Ascending aorta (tissue), 2 donors: ENCODE measurements around the gene CD58. TPM values are rescaled to one million over a fixed set of nuclear protein-coding genes. Genes with fewer than 3 reads are reported as not detected.
A peak's percentile ranks its signal among the peaks of the same experiment; 100 is the strongest.

Source experiments
- DNase-seq, 2 donors: peaks; one replicate each; pipeline ENCODE4 v3.0.0-alpha.2; 2019; ENCODE audit warnings: low spot score in 2 of 2
- H3K27ac ChIP-seq, 2 donors: fragments of 200-600 bp; sonication (generic); one replicate each; pipeline ENCODE4 v1.5.1; 2016 to 2017; ENCODE audit warnings: mild to moderate bottlenecking in 1 of 2
- H3K27me3 ChIP-seq: fragments of 200-600 bp; sonication (generic); one replicate; pipeline ENCODE4 v1.5.1; 2017
- H3K36me3 ChIP-seq, 2 donors: fragments of 200-600 bp; sonication (generic); one replicate each; pipeline ENCODE4 v1.5.1; 2016
- H3K4me1 ChIP-seq, 2 donors: fragments of 200-600 bp; sonication (generic); one replicate each; pipeline ENCODE4 v1.5.1; 2016 to 2017; ENCODE audit warnings: mild to moderate bottlenecking in 1 of 2
- H3K4me3 ChIP-seq, 2 donors: fragments of 200-600 bp; sonication (generic); one replicate each; pipeline ENCODE4 v1.5.1; 2016 to 2017; ENCODE audit warnings: mild to moderate bottlenecking in 1 of 2
- H3K9me3 ChIP-seq, 2 donors: fragments of 200-600 bp; sonication (generic); one replicate each; pipeline ENCODE4 v1.5.1; 2016
- intact Hi-C: fragments of 100-400 bp; cut with DNase I; formaldehyde crosslinking; loops from one replicate; pipeline ENCODE4 v1.15.1; 2023
- total RNA-seq: library from RNA; depleted of rRNA; stranded (reverse); fragments of >200 nt; gene quantifications from one replicate; pipeline ENCODE4 v1.1.0, GENCODE V29; 2016
- TF ChIP-seq, protein P1 (sequence below), 3 experiments: fragments of 200-600 bp in 2 of 3; fragments of 450-650 bp in 1 of 3; sonication (generic) in 2 of 3; IDR thresholded peaks; one replicate each; pipeline ENCODE4 v1.5.1; 2016 to 2019; ENCODE audit warnings: antibody characterized with exemption in 3 of 3, mild to moderate bottlenecking in 1 of 3, moderate library complexity in 1 of 3

Gene CD58
- total RNA-seq, 1 donor from 2014 or later: 50.7 TPM

DNA sequence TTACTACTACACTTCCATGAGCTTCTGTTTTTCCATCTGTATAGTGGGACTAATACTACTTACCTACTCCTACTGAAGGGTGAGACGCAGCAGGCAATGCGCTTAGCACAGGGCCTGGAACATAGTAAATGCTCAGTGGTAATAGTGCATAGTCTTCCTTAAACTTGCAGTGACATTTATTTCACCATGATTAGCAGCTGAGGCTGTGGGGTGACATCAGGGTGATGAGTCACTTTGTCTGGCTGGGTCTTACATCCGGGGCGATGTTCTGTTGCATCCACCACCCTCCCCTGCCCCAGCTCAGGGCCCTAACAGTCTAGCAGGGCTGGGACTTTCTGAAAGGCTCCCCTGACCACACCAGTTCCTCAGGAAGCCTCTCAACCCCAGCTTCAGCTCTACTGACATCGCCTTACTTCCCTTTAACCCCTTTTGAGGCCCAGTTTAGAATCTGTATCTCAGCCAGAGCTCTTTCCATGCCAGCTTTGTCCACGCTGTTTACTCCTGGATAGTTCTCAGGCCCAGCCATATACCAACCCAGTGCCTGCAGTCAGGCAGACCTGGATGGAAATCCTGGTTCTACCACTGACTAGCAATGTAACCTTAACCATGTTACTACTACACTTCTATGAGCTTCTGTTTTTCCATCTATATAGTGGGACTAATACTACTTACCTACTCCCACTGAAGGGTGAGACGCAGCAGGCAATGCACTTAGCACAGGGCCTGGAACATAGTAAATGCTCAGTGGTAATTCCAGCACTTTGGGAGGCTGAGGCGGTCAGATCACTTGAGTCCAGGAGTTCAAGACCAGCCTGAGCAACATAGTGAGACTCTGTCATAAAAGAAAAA, 66.3 kb downstream of the CD58 start:
- intact Hi-C loops: loop anchor here (5.0 to 10.0 kb wide), 2 partner anchors 53 to 1370 kb away; no protein-coding TSS in a partner anchor
- peak; percentile 75 to 85 for DNase-seq
- Histone ChIP-seq H3K36me3 (no peaks in the 10 kb centered on the region), H3K27me3 (no peaks in the 10 kb centered on the region), H3K9me3 (no peaks in the 10 kb centered on the region), H3K27ac (peak overlapping the region; percentile 29 to 43), H3K4me1 (peaks cover 6 to 11% of the 10 kb centered on the region in 2 donors), H3K4me3 (no peak overlapping the region)
- TF ChIP-seq, protein P1, sequence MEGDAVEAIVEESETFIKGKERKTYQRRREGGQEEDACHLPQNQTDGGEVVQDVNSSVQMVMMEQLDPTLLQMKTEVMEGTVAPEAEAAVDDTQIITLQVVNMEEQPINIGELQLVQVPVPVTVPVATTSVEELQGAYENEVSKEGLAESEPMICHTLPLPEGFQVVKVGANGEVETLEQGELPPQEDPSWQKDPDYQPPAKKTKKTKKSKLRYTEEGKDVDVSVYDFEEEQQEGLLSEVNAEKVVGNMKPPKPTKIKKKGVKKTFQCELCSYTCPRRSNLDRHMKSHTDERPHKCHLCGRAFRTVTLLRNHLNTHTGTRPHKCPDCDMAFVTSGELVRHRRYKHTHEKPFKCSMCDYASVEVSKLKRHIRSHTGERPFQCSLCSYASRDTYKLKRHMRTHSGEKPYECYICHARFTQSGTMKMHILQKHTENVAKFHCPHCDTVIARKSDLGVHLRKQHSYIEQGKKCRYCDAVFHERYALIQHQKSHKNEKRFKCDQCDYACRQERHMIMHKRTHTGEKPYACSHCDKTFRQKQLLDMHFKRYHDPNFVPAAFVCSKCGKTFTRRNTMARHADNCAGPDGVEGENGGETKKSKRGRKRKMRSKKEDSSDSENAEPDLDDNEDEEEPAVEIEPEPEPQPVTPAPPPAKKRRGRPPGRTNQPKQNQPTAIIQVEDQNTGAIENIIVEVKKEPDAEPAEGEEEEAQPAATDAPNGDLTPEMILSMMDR (IDR thresholded peaks at IDR 0.05): no peak

DNA sequence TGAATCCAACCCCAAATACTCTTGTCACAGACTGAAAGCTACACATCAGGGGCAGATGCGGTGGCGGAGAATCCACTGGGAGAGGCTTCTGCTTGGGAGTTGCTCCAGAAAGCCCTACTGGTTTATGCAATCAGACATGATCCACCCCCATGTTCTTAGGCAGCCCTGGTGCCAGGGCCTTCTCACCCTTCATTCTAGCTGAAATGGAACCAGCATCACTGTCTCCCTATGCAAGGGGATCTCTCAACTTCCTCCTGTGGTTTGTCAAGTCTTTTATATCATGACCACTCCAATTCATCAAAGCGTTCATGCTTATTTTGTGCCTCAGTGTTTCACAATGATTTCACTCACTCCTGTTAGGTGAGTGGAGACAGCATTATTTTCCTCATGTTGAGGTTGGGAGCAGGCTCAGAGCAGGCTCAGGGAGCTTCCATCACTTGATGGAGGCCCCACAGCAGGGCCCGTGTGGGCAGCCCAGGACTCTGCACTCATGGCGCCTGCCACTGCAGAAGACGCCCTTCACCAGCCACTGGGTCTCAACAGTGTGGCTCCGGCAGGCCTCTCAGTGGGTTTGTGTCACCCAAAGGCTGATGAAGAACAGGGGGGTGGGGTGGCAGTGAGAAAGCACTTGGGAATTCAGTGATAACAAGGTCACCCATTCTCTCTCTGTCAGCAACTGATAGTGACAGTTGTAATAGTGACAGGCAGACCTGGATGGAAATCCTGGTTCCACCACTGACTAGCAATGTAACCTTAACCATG, 67.1 kb downstream of the CD58 start:
- Histone ChIP-seq H3K27me3 (no peaks in the 10 kb centered on the region), H3K9me3 (no peaks in the 10 kb centered on the region), H3K4me1 (peaks cover 0 to 6% of the 10 kb centered on the region in 2 donors), H3K36me3 (no peaks in the 10 kb centered on the region), H3K4me3 (no peak overlapping the region), H3K27ac (peak overlapping the region; percentile 9 to 43)
- TF ChIP-seq, protein P1 (IDR thresholded peaks at IDR 0.05): no peak
- DNase-seq: no peak
- intact Hi-C loops: loop anchor here (10.0 kb wide), 1 partner anchor 1369 kb away; no protein-coding TSS in a partner anchor

DNA sequence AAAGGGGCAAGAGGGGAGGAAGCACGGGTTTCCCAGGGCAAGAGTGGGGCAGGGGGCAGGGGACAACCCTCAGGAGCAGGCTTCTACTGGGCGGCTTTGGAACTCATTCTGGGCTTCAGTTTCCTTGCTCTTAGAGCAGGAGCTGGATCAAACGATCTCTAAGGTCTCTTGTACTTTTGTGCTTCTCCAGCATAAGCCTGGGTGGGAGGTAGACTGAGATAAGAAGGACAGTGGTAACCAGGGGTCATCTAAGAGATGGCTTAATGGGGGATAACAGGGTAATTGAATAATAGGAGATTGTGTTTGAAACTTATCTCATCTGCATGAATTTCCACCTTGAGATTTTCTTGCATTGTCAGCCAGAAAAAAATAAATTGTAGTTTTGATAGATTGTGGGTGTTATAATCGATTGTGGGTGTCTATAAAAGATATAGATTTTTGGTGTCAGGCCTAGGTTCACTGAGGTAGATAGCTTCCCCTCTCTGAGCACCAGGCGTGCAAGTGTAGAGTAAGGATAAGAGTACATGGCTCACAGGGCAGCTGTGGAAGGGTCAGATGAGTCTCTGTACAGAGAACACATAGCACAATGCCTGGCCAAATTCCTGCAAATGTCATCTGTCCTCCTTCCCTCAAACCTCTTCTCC, 68.0 kb downstream of the CD58 start:
- TF ChIP-seq, protein P1 (IDR thresholded peaks at IDR 0.05): no peak
- no peak for DNase-seq
- no peaks in the 10 kb centered on the region for H3K27me3 ChIP-seq
- no peaks in the 10 kb centered on the region for H3K36me3 ChIP-seq
- no peaks in the 10 kb centered on the region for H3K4me1 ChIP-seq
- intact Hi-C loops: loop anchor here (10.0 kb wide), 1 partner anchor 1368 kb away; no protein-coding TSS in a partner anchor
- H3K4me3 ChIP-seq: no peak overlapping the region
- H3K9me3 ChIP-seq: no peaks in the 10 kb centered on the region
- no peak overlapping the region for H3K27ac ChIP-seq

DNA sequence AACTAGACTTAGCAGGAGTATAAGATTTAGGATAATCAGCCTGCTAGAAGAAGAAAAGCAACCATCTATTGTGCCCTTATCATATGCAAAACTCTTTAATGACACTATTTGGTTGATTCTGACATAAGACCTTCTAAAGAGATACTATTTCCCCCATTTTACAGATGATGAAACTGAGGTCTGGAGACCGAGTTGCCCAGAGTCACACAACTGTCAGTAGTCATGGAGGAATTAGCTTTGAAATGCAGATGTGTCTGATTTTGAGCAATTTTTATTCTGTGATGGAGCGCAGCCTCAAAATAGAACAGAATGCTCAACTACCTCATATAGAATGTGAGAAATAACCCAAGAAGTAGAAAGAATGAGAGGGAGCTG, 69.0 kb downstream of the CD58 start:
- Histone ChIP-seq H3K27ac (no peak overlapping the region), H3K36me3 (no peaks in the 10 kb centered on the region), H3K27me3 (no peaks in the 10 kb centered on the region), H3K4me1 (no peaks in the 10 kb centered on the region), H3K9me3 (no peaks in the 10 kb centered on the region), H3K4me3 (no peak overlapping the region)
- TF ChIP-seq, protein P1 (IDR thresholded peaks at IDR 0.05): no peak
- intact Hi-C loops: loop anchor here (10.0 kb wide), 1 partner anchor 1367 kb away; no protein-coding TSS in a partner anchor
- no peak for DNase-seq

DNA sequence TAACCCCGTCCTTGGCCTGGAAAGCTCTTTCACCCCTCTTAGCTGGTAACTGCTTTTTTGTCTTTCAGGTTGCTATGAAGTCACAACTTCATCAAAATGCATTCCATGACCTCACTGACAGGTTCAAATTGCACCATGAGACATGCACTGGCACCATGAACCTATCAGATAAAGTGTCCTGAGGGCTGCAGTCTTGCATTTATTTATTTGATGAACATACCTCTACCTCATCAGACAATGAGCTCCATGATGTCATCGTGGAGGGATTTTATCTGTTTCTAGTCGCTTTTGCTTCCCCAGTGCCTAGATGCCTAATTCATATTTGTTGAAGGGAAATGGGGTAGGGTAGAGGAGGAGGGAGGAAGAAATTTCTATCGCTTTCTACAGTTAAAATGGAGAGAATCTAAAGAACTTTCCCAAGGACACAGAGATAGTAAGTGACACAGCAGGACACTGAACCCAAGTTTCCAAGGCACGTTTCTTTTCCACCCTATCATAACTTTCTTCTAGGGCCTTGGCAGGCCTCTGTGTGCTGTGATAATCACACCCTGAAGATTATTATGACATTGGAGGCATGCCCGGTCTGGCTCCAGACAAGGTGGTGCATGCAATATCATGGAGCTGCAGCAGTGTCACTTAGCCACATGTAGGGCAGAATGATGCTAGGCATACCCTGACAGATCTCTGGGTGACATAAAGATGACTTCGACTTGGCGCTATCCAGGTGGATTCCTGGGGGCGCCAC, 69.5 kb downstream of the CD58 start:
- no peaks in the 10 kb centered on the region for H3K27me3 ChIP-seq
- H3K4me1 ChIP-seq: no peaks in the 10 kb centered on the region
- DNase-seq: no peak
- TF ChIP-seq, protein P1 (IDR thresholded peaks at IDR 0.05): no peak
- H3K36me3 ChIP-seq: no peaks in the 10 kb centered on the region
- no peaks in the 10 kb centered on the region for H3K9me3 ChIP-seq
- intact Hi-C loops: loop anchor here (10.0 kb wide), 1 partner anchor 1366 kb away; no protein-coding TSS in a partner anchor
- H3K4me3 ChIP-seq: no peak overlapping the region
- H3K27ac ChIP-seq: no peak overlapping the region
